GM12878 (cell line): ENCODE data around the gene MAML3. TPM values are rescaled to one million over a fixed set of nuclear protein-coding genes. Genes with fewer than 3 reads are reported as not detected.

Source experiments
- ATAC-seq: fragments of 200-7000 bp; cut with Tn5 transposase; 3 replicates; pipeline ENCODE4 v1.9.1; 2020; ENCODE audit warnings: mild to moderate bottlenecking, moderate library complexity
- BruUV-seq: library from RNA; stranded (reverse); fragments of 400-500 nt; replicated peaks from 2 replicates; lab custom pipeline; 2021; lab: Mats Ljungman, UMichigan
- CTCF ChIA-PET: fragments of 300-600 bp; sonication (Branson Sonifier 250); formaldehyde crosslinking; extraction: SDS; loops from one replicate; lab custom pipeline; 2021; ENCODE audit warnings: inconsistent platforms; lab: Yijun Ruan, JAX
- POLR2A ChIA-PET: fragments of 350-600 bp; formaldehyde crosslinking; extraction: SDS; loops from one replicate; lab custom pipeline; 2021; ENCODE audit warnings: inconsistent platforms; lab: Charles Lee
- RAD21 ChIA-PET: fragments of 300-600 bp; sonication (Branson Sonifier 250); formaldehyde crosslinking; loops from one replicate; lab custom pipeline; 2023; ENCODE audit warnings: antibody characterized with exemption; ENCODE audit not compliant: unreplicated experiment; lab: Charles Lee
- SMC1A ChIA-PET: fragments of 300-600 bp; sonication (Branson Sonifier 250); formaldehyde crosslinking; loops from one replicate; lab custom pipeline; 2023; ENCODE audit not compliant: unreplicated experiment, uncharacterized antibody; lab: Charles Lee
- DNase-seq: peaks from one replicate; pipeline ENCODE4 v3.0.0-alpha.2; 2011; ENCODE audit warnings: low read depth, low spot score
- FAIRE-seq: peaks from 3 replicates; lab custom pipeline; 2011; peaks lifted over from hg19 to GRCh38; lab: Jason Lieb, UNC
- H2AFZ ChIP-seq: 2 replicates; pipeline ENCODE4 v1.6.0; 2011; ENCODE audit warnings: low read depth, low read length, control low read depth; ENCODE audit not compliant: control insufficient read depth
- H3K27ac ChIP-seq: 2 replicates; pipeline ENCODE4 v1.5.1; 2011; ENCODE audit warnings: control low read depth; ENCODE audit not compliant: control insufficient read depth, insufficient read depth
- H3K27me3 ChIP-seq, 2 experiments: replicated peaks in 1 of 2; 2 replicates each; pipeline versions ENCODE4 v1.6.0 to v1.6.1; 2011; ENCODE audit warnings: low read length in 1 of 2; ENCODE audit not compliant: control insufficient read depth in 2 of 2, insufficient read depth in 2 of 2
- H3K36me3 ChIP-seq, 2 experiments: 2 replicates each; pipeline ENCODE4 v1.5.1; 2011; ENCODE audit warnings: low read length in 1 of 2; ENCODE audit not compliant: control insufficient read depth in 2 of 2, insufficient read depth in 2 of 2
- H3K4me1 ChIP-seq: 2 replicates; pipeline ENCODE4 v1.6.1; 2011; ENCODE audit warnings: mild to moderate bottlenecking, low read length, moderate library complexity, mixed read lengths; ENCODE audit not compliant: control insufficient read depth, insufficient read depth
- H3K4me2 ChIP-seq: 2 replicates; pipeline ENCODE4 v1.6.0; 2011; ENCODE audit warnings: control low read depth; ENCODE audit not compliant: control insufficient read depth, insufficient read depth
- H3K4me3 ChIP-seq: fragments of 200-600 bp; sonication (generic); 2 replicates; pipeline ENCODE4 v1.5.1; 2016
- H3K79me2 ChIP-seq: 2 replicates; pipeline ENCODE4 v1.6.0; 2011; ENCODE audit warnings: low read length; ENCODE audit not compliant: control insufficient read depth, insufficient read depth
- H3K9ac ChIP-seq: 2 replicates; pipeline ENCODE4 v1.8.0; 2011; ENCODE audit warnings: low read length, control low read depth, mixed read lengths; ENCODE audit not compliant: control insufficient read depth, insufficient read depth
- H3K9me3 ChIP-seq: replicated peaks from 3 replicates; pipeline ENCODE4 v1.5.1; 2011; ENCODE audit warnings: mild to moderate bottlenecking, low read length; ENCODE audit not compliant: control insufficient read depth, insufficient read depth
- H4K20me1 ChIP-seq: 2 replicates; pipeline ENCODE4 v1.6.0; 2011; ENCODE audit not compliant: control insufficient read depth, insufficient read depth
- CHD1 ChIP-seq: IDR thresholded peaks from 2 replicates; pipeline ENCODE4 v1.6.1; 2012; ENCODE audit warnings: low read depth, low read length, improper control_type of control experiment
- EP300 ChIP-seq, 2 experiments: fragments of 150-350 bp in 1 of 2; IDR thresholded peaks; 2 replicates each; pipeline ENCODE4 v1.6.1; 2011 to 2012; ENCODE audit warnings: low read depth in 2 of 2, low read length in 2 of 2, borderline replicate concordance in 1 of 2, improper control_type of control experiment in 1 of 2, inconsistent platforms in 1 of 2; ENCODE audit not compliant: control insufficient read depth in 1 of 2
- PBX3 ChIP-seq: IDR thresholded peaks from 2 replicates; pipeline ENCODE4 v1.6.1; 2011; ENCODE audit warnings: mild to moderate bottlenecking, low read depth, low read length, moderate library complexity; ENCODE audit not compliant: insufficient replicate concordance
- RUNX3 ChIP-seq: IDR thresholded peaks from 2 replicates; pipeline ENCODE4 v1.6.1; 2012; ENCODE audit warnings: low read length, inconsistent platforms
- SIN3A ChIP-seq: IDR thresholded peaks from 2 replicates; pipeline ENCODE4 v1.6.1; 2012; ENCODE audit warnings: low read depth, low read length, improper control_type of control experiment
- TBL1XR1 ChIP-seq: IDR thresholded peaks from 2 replicates; pipeline ENCODE4 v1.6.1; 2012; ENCODE audit warnings: low read depth, low read length, improper control_type of control experiment
- ZNF622 ChIP-seq: fragments of 450-650 bp; IDR thresholded peaks from 2 replicates; pipeline ENCODE4 v1.6.1; 2017; ENCODE audit warnings: mild to moderate bottlenecking, inconsistent platforms
- WGBS: methylation state at CpG from one replicate; pipeline ENCODE4 v1.1.6; 2016; ENCODE audit warnings: low lambda C conversion rate; ENCODE audit not compliant: insufficient replicate concordance, insufficient coverage; ENCODE audit errors: missing lambda C conversion rate; 5-methylcytosine and 5-hydroxymethylcytosine counted together
- in situ Hi-C: fragments of 300-500 bp; cut with MboI; formaldehyde crosslinking; loops from 9 replicates; pipeline ENCODE4 v1.14.3; 2018; ENCODE audit warnings: mixed read lengths
- intact Hi-C: fragments of 100-400 bp; cut with micrococcal nuclease; formaldehyde crosslinking; loops from one replicate; pipeline ENCODE4 v1.14.2; 2022; ENCODE audit not compliant: unreplicated experiment
- polyA plus RNA-seq, 11 experiments: library from polyadenylated mRNA; depleted of rRNA in 4 of 11; unstranded in 6 of 11; stranded (reverse) in 5 of 11; fragments of >200 nt; fragmentation: Nextera tagmentation in 4 of 11; fragmentation: Illumina TruSeq in 1 of 11; extraction: Ambion mirVana in 4 of 11; extraction: Trizol in 1 of 11; gene quantifications; 1 replicate in 1 of 11; 2 replicates in 10 of 11; pipeline versions ENCODE4 v1.2.1 to v1.2.3, GENCODE V29; 2011 to 2016; ENCODE audit warnings: inconsistent platforms in 2 of 11, missing spikeins in 2 of 11, low read depth in 1 of 11
- total RNA-seq, 4 experiments: library from RNA; depleted of rRNA in 3 of 4; stranded (reverse); fragments of >200 nt in 3 of 4; fragmentation: Illumina TruSeq in 1 of 4; extraction: Trizol in 1 of 4; gene quantifications; 2 replicates each; pipeline versions ENCODE4 v1.2.1 to v1.2.3, GENCODE V29; 2013 to 2021
- TF ChIP-seq, protein P1 (sequence below): IDR thresholded peaks from 2 replicates; pipeline ENCODE4 v1.6.1; 2012; ENCODE audit warnings: low read depth, low read length, improper control_type of control experiment

Gene MAML3
- total and polyA plus RNA-seq, 10 of the 15 experiments (the other 5 are each of a cell fraction or from before 2014, with no cell fraction given), result under 0.01 to 0.53 (median 0.06) TPM; not detected in 2

DNA sequence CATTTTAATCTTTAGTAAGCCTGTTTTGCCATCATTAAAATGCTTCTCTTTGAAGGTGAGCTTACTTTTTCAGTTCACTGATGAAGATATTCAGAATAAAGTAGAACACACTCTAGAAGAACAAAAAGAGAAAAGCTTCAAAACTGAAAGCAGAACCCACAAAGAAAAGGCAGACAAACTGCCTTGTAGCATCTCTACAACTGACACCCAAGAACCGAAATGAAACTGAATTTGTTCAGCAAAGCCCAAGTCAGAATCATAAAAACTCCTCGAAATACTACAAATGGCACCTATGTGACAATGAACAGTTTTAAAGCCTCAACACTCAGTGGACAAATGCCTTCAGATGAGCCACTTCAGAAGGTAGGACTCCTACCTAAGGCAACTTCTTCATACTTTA is 83.6 kb downstream of the MAML3 start:
- no peak overlapping the region for H3K9ac ChIP-seq
- RAD21 ChIA-PET, result interaction anchor here (0.7 kb wide), 1 partner anchor 122 kb away, joined by 3 read pairs; no protein-coding TSS in a partner anchor
- SMC1A ChIA-PET, result interaction anchor here (1.0 kb wide), 1 partner anchor 9 kb away, joined by 4 read pairs; no protein-coding TSS in a partner anchor

DNA sequence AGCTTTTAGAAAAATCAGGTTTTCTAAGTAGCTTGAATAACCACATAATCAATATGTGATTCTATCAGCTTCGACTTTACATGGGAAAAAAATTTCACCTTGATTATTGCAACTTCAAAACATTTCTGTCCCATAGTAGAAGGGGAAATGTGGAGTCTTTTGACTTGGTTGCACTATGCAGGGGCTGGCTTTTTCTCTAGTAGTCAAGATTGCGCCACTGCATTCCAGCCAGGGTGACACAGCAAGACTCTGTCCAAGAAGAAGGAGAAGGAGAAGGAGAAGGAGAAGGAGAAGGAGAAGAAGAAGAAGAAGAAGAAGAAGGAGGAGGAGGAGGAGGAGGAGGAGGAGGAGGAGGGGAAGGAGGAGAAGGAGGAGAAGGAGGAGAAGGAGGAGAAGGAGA is 84.9 kb downstream of the MAML3 start:
- POLR2A ChIA-PET, result no interaction called here
- no peaks in the 10 kb centered on the region for H3K79me2 ChIP-seq
- TF ChIP-seq TBL1XR1 (no peak), SIN3A (no peak)
- TF ChIP-seq, protein P1, sequence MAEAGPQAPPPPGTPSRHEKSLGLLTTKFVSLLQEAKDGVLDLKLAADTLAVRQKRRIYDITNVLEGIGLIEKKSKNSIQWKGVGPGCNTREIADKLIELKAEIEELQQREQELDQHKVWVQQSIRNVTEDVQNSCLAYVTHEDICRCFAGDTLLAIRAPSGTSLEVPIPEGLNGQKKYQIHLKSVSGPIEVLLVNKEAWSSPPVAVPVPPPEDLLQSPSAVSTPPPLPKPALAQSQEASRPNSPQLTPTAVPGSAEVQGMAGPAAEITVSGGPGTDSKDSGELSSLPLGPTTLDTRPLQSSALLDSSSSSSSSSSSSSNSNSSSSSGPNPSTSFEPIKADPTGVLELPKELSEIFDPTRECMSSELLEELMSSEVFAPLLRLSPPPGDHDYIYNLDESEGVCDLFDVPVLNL, result no peak
- RAD21 ChIA-PET, result no interaction called here
- no peak overlapping the region for H3K9ac ChIP-seq
- in situ Hi-C loops (no loop called here), intact Hi-C loops (no loop called here)
- no peak overlapping the region for H3K4me3 ChIP-seq
- H3K4me2 ChIP-seq, result no peak overlapping the region
- SMC1A ChIA-PET, result no interaction called here
- DNase-seq (no peak), FAIRE-seq (no peak), ATAC-seq (no peak)
- H3K9me3 ChIP-seq, result no peaks in the 10 kb centered on the region
- CTCF ChIA-PET, result interaction anchor here (1.1 to 3.1 kb wide), 2 partner anchors 9 to 17 kb away, joined by 3 to 12 read pairs; no protein-coding TSS in a partner anchor
- H2AFZ ChIP-seq, result no peak overlapping the region
- no peak overlapping the region for H3K27ac ChIP-seq
- 18% methylated on average over 2 of the region's 2 CpGs for WGBS
- BruUV-seq, result no TSS peak
- peaks cover 0 to 4% of the 10 kb centered on the region in 2 experiments; a peak in 2 of 4 replicates for H3K27me3 ChIP-seq
- peaks cover 5% of the 10 kb centered on the region; the same call in 1 of the 2 replicates for H3K4me1 ChIP-seq
- H3K36me3 ChIP-seq, result no peaks in the 10 kb centered on the region
- H4K20me1 ChIP-seq, result no peaks in the 10 kb centered on the region; the same call in 1 of the 2 replicates

More for the DNA sequence above, 83.6 kb downstream of the MAML3 start:
- TF ChIP-seq EP300 (IDR thresholded peaks at IDR 0.05; ENCODE audit: borderline replicate concordance in 1 of 2, control insufficient read depth in 1 of 2, low read depth in 2 of 2, low read length in 2 of 2) (no peak), RUNX3 (no peak), ZNF622 (no peak), CHD1 (no peak), PBX3 (no peak)
- H3K27ac ChIP-seq, result no peak overlapping the region
- POLR2A ChIA-PET, result no interaction called here
- no peaks in the 10 kb centered on the region; the same call in 1 of the 2 replicates for H4K20me1 ChIP-seq
- WGBS, result 0% methylated on average over 2 of the region's 2 CpGs
- intact Hi-C loops (no loop called here), in situ Hi-C loops (no loop called here)
- no TSS peak for BruUV-seq
- H3K9me3 ChIP-seq, result no peaks in the 10 kb centered on the region
- peak; percentile 27 for FAIRE-seq
- CTCF ChIA-PET, result interaction anchor here (1.0 to 3.1 kb wide), 2 partner anchors 12 to 19 kb away, joined by 4 to 12 read pairs; no protein-coding TSS in a partner anchor
- H3K27me3 ChIP-seq, result peaks cover 0 to 4% of the 10 kb centered on the region in 2 experiments; a peak in 2 of 4 replicates
- ATAC-seq, result peak; percentile 23; the same call in 2 of the 3 replicates
- no peak overlapping the region for H2AFZ ChIP-seq
- DNase-seq, result no peak
- H3K4me1 ChIP-seq, result peaks cover 5% of the 10 kb centered on the region; the same call in 1 of the 2 replicates
- H3K4me2 ChIP-seq, result no peak overlapping the region
- H3K36me3 ChIP-seq, result no peaks in the 10 kb centered on the region
- H3K79me2 ChIP-seq, result no peaks in the 10 kb centered on the region
- no peak overlapping the region for H3K4me3 ChIP-seq
